Thoracic aorta (tissue), 2 donors: ENCODE measurements around the gene TEKT3. TPM values are rescaled to one million over a fixed set of nuclear protein-coding genes. Genes with fewer than 3 reads are reported as not detected.
A peak's percentile ranks its signal among the peaks of the same experiment; 100 is the strongest.

ENCODE experiments used
- ATAC-seq: fragments of 150-250 bp; one replicate; pipeline ENCODE4 v1.8.0; 2017; ENCODE audit warnings: low read depth; ENCODE audit not compliant: insufficient number of reproducible peaks, low FRiP score
- DNase-seq: peaks from one replicate; pipeline ENCODE4 v3.0.0-alpha.2; 2020; ENCODE audit warnings: low spot score
- H3K27ac ChIP-seq, 2 donors: fragments of 200-600 bp; sonication (generic); 1 replicate in 1 of 2; 2 replicates in 1 of 2; pipeline ENCODE4 v1.5.1; 2016; ENCODE audit warnings: mild to moderate bottlenecking in 2 of 2, moderate library complexity in 2 of 2
- H3K27me3 ChIP-seq: fragments of 200-600 bp; sonication (generic); replicated peaks from 2 replicates; pipeline ENCODE4 v1.6.0; 2016; ENCODE audit warnings: mild to moderate bottlenecking; ENCODE audit not compliant: insufficient read depth
- H3K36me3 ChIP-seq: fragments of 200-600 bp; sonication (generic); one replicate; pipeline ENCODE4 v1.5.1; 2016
- H3K4me1 ChIP-seq, 2 donors: fragments of 200-600 bp; sonication (generic); 1 replicate in 1 of 2; 2 replicates in 1 of 2; pipeline versions ENCODE4 v1.5.1 to v1.6.0; 2016; ENCODE audit warnings: low read depth in 2 of 2, mild to moderate bottlenecking in 1 of 2; ENCODE audit not compliant: control insufficient read depth in 1 of 2
- H3K4me3 ChIP-seq: fragments of 200-600 bp; sonication (generic); 2 replicates; pipeline ENCODE4 v1.5.1; 2016; ENCODE audit warnings: mild to moderate bottlenecking
- H3K9me3 ChIP-seq: fragments of 200-600 bp; sonication (generic); 2 replicates; pipeline ENCODE4 v1.5.1; 2016
- CTCF ChIP-seq: fragments of 200-600 bp; sonication (generic); IDR thresholded peaks from one replicate; pipeline ENCODE4 v1.5.1; 2019; ENCODE audit warnings: antibody characterized with exemption
- total RNA-seq, 2 donors: library from RNA; depleted of rRNA; stranded (reverse); fragments of >200 nt; gene quantifications; one replicate each; pipeline versions ENCODE4 v1.1.0 to v1.2.3, GENCODE V29; 2016

The TEKT3 gene
- total RNA-seq, 2 donors from 2014 or later: not detected

- ATAC-seq: no peak
Observed at GRCh38 chr17:15266325-15267125, 74.9 kb downstream of the TEKT3 start.

GRCh38 chr17:15265131-15265530 is 76.3 kb downstream of the TEKT3 start, which contains the start of gene PMP22:
Gene PMP22, minus strand, starts transcription at chr17:15265326. Its CDS starts 4,599 bp downstream, at chr17:15260727.
- no peak for TF ChIP-seq CTCF
- DNase-seq (no peak), ATAC-seq (no peak)
- Histone ChIP-seq H3K27ac (no peak within 1 kb of the TSS), H3K4me1 (peaks cover 0 to 22% of the 10 kb centered on the region in 2 donors), H3K9me3 (no peaks in the 10 kb centered on the region), H3K36me3 (no peaks in the 10 kb centered on the region), H3K4me3 (peak within 1 kb of the TSS; percentile 15), H3K27me3 (no peaks in the 10 kb centered on the region)

More at GRCh38 chr17:15266325-15267125, 74.9 kb downstream of the TEKT3 start:
- TF ChIP-seq CTCF: no peak
- Histone ChIP-seq H3K27ac (no peak overlapping the region), H3K4me1 (peaks cover 0 to 21% of the 10 kb centered on the region in 2 donors), H3K36me3 (no peaks in the 10 kb centered on the region), H3K9me3 (no peaks in the 10 kb centered on the region), H3K27me3 (no peaks in the 10 kb centered on the region), H3K4me3 (no peak overlapping the region)
- no peak for DNase-seq

- no peak for TF ChIP-seq CTCF
- DNase-seq (no peak), ATAC-seq (no peak)
- H3K9me3 ChIP-seq: no peaks in the 10 kb centered on the region
- peaks cover 6 to 28% of the 10 kb centered on the region in 2 donors for H3K4me1 ChIP-seq
- H3K36me3 ChIP-seq: no peaks in the 10 kb centered on the region
- H3K27ac ChIP-seq: no peak overlapping the region
- no peak overlapping the region for H3K4me3 ChIP-seq
- no peaks in the 10 kb centered on the region for H3K27me3 ChIP-seq
Observed at GRCh38 chr17:15264542-15264941, 76.9 kb downstream of the TEKT3 start.

GRCh38 chr17:15263680-15264079 is 77.7 kb downstream of the TEKT3 start:
- Histone ChIP-seq H3K4me3 (peak overlapping the region; percentile 96), H3K4me1 (peaks cover 13 to 36% of the 10 kb centered on the region in 2 donors)
- no peak for ATAC-seq

More at GRCh38 chr17:15263680-15264079, 77.7 kb downstream of the TEKT3 start:
- no peak for DNase-seq
- H3K27me3 ChIP-seq: no peaks in the 10 kb centered on the region
- peaks cover 5% of the 10 kb centered on the region for H3K36me3 ChIP-seq
- no peaks in the 10 kb centered on the region for H3K9me3 ChIP-seq
- TF ChIP-seq CTCF: no peak
- peak overlapping the region; percentile 95 to 98 for H3K27ac ChIP-seq
